PFSK-1 (cell line): ENCODE results near the gene RAD54L.
A peak's percentile ranks its signal among the peaks of the same experiment; 100 is the strongest.

Experiments used
- FOXP2 ChIP-seq: optimal IDR thresholded peaks from 2 replicates; pipeline ENCODE3; 2011; ENCODE audit warnings: borderline replicate concordance, control low read depth, inconsistent platforms; ENCODE audit not compliant: insufficient read depth; ENCODE audit errors: extremely low read length, extremely low read depth
- POLR2AphosphoS5 ChIP-seq: IDR thresholded peaks from 2 replicates; pipeline ENCODE4 v1.6.1; 2012; ENCODE audit warnings: low read depth, mild to moderate bottlenecking, control low read depth, low read length, moderate library complexity
- REST ChIP-seq, 2 experiments: IDR thresholded peaks; 2 replicates each; pipeline versions ENCODE4 v1.6.1 to v1.8.0; 2011 to 2012; ENCODE audit warnings: low read depth in 2 of 2, low read length in 2 of 2, control low read depth in 1 of 2, inconsistent platforms in 1 of 2, mild to moderate bottlenecking in 1 of 2, moderate library complexity in 1 of 2; ENCODE audit not compliant: insufficient read depth in 1 of 2
- SIN3A ChIP-seq: IDR thresholded peaks from 2 replicates; pipeline ENCODE4 v1.6.1; 2012; ENCODE audit warnings: mild to moderate bottlenecking, low read length, moderate library complexity, borderline replicate concordance; ENCODE audit not compliant: insufficient read depth
- TAF1 ChIP-seq: IDR thresholded peaks from 2 replicates; pipeline ENCODE4 v1.6.1; 2012; ENCODE audit warnings: low read length, control low read depth, borderline replicate concordance; ENCODE audit not compliant: insufficient read depth

RAD54L gene

GRCh38 chr1:46306159-46306530, 58.6 kb downstream of the RAD54L start:
- TF ChIP-seq FOXP2 (no peak), REST (IDR thresholded peaks at IDR 0.05; ENCODE audit: insufficient read depth in 1 of 2, low read depth in 2 of 2, low read length in 2 of 2) (no peak), SIN3A (no peak), TAF1 (no peak), POLR2AphosphoS5 (no peak)

GRCh38 chr1:46309401-46310159, 62.0 kb downstream of the RAD54L start:
- TF ChIP-seq POLR2AphosphoS5, result no peak
- TF ChIP-seq TAF1, result no peak
- TF ChIP-seq FOXP2, result no peak
- TF ChIP-seq REST (IDR thresholded peaks at IDR 0.05; ENCODE audit: insufficient read depth in 1 of 2, low read depth in 2 of 2, low read length in 2 of 2), result no peak
- TF ChIP-seq SIN3A, result no peak

DNA sequence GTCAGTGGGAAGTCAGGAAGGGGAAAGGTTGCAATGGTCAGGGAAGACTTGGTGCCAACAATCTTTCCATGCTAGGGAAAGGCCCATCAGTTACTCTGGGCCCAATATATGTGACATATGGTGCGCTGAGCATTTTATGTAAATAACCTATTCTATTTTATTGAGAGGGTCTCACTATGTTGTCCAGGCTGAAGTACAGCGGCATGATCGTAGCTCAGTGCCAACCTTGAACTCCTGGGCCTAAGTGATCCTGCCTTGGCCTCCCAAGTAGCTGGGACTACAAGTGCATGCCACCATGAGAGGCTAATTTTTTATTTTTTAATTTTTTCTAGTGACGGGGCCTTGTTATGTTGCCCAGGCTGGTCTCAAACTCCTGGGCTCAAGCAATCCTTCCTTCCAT, 62.8 kb downstream of the RAD54L start:
- no peak for TF ChIP-seq TAF1
- TF ChIP-seq REST (IDR thresholded peaks at IDR 0.05; ENCODE audit: insufficient read depth in 1 of 2, low read depth in 2 of 2, low read length in 2 of 2), result no peak
- TF ChIP-seq SIN3A, result no peak
- no peak for TF ChIP-seq POLR2AphosphoS5
- no peak for TF ChIP-seq FOXP2

GRCh38 chr1:46315669-46316403, 68.3 kb downstream of the RAD54L start:
- no peak for TF ChIP-seq POLR2AphosphoS5
- TF ChIP-seq FOXP2, result no peak
- TF ChIP-seq TAF1, result no peak
- TF ChIP-seq SIN3A, result no peak
- TF ChIP-seq REST (IDR thresholded peaks at IDR 0.05; ENCODE audit: insufficient read depth in 1 of 2, low read depth in 2 of 2, low read length in 2 of 2), result no peak

DNA sequence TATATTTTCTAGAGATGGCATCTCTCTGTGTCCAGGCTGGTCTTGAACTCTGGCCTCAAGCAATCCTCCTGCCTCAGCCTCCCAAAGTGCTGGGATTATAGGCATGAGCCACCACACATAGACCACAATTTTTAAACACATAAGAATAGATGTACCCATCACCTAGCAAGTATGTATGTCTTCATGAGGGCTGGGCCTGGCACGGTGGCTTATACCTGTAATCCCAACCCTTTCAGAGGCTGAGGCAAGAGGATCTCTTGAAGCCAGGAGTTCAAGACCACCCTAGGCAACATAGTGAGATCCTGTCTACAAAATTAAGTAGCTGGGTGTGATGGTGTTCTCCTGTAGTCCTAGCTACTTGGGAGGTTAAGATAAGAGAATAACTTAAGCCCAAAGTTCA, 69.8 kb downstream of the RAD54L start:
- peak; percentile 40; the same call in 1 of the 2 replicates for TF ChIP-seq POLR2AphosphoS5
- TF ChIP-seq TAF1, result no peak
